GM18909 (cell line): Measurements from ENCODE around the gene MAP1B.
A peak's percentile ranks its signal among the peaks of the same experiment; 100 is the strongest.
"Not testable (repeated sequence)": the region's sequence is repeated elsewhere in the genome, so short reads cannot be mapped to it uniquely, and the experiment has no call there.

ENCODE experiments used
- ATAC-seq: cut with Tn5 transposase; IDR thresholded peaks from one replicate; pipeline ENCODE4 v1.9.1; 2021; ENCODE audit warnings: mild to moderate bottlenecking; ENCODE audit not compliant: unreplicated experiment, poor library complexity

MAP1B gene

DNA sequence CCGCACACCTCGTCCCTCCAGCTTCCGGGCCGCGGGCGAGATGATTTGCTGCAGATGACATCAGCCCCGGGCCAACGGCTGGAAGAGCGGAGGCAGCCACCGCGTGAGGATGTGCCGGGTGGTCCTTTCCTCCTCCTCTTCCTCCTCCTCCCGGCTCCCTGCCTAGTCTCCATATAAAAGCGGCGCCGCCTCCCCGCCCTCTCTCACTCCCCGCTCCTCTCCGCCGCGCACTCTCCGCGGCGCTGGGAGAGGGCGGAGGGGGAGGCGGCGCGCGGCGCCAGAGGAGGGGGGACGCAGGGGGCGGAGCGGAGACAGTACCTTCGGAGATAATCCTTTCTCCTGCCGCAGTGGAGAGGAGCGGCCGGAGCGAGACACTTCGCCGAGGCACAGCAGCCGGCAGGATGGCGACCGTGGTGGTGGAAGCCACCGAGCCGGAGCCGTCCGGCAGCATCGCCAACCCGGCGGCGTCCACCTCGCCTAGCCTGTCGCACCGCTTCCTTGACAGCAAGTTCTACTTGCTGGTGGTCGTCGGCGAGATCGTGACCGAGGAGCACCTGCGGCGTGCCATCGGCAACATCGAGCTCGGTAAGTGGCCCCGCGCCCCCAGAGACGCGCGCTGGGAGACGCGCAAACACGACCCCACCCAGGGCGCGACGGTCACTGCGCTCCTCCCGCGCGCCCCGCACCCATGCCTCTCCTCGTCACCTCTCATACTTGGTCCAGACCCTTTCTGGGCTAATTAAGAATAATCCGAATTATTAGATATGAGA is at the start of gene MAP1B:
TSS of gene MAP1B (plus strand) at position 345 of the 770 bp plus-strand sequence. CDS start at position 402, 57 bp downstream.
- peak; percentile 17 for ATAC-seq

DNA sequence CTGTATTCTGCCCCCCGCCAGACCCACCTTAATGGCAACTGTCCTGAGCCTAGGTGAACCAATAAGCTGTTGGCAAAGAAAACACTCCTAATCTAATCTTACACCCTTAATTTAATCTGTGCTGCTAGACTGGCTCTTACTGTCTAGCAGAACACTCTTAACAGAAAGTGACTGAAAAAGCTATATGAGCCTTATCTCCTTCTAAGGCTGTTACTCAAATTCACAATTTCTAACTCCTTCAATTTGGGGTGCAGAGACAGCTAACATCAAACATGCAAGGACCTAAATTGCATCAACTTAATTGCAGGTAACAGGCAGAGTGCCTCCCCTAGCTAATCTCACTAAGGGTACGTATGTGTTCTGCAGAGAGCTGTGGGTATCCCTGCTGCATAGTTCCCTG is 49.5 kb upstream of the MAP1B start:
- no peak for ATAC-seq

GRCh38 chr5:72063219-72063819 is 44.0 kb upstream of the MAP1B start:
- ATAC-seq, result no peak

DNA sequence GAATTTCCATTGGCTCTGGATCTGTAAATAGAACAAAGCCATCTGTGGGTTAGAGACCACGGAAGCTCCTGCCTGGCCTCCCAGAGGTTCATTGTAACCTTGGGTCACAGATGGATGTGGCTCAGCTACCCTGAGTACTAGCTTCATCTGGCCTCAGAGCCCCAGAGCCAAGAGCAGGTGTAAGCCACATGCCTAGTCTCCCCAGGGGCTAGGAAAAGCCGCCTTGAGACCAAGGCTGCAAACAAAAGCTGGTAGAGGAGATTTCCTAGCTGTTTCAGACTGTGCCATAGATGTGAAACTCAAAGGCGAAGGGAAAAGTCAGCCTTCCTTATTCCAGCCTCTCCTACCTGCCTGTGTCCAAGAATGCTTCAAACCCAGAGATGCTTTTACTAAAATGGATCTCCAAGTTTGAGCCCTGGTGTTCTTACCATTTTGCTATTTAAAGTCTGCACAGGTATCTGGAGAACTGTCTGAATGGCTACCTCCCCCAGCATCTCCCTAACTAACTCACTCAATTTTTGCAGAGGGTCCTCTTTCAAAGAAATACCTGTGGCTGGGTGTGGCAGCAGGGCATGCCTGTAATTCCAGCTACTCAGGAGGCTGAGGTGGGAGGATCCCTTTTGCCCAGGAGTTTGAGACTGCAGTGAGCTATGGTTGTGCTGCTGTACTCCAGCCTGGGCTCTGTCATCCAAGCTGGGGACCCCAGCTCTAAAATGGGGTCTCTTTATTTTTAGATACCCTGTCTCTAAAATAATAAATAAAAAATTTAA is 42.3 kb upstream of the MAP1B start:
- no peak for ATAC-seq

DNA sequence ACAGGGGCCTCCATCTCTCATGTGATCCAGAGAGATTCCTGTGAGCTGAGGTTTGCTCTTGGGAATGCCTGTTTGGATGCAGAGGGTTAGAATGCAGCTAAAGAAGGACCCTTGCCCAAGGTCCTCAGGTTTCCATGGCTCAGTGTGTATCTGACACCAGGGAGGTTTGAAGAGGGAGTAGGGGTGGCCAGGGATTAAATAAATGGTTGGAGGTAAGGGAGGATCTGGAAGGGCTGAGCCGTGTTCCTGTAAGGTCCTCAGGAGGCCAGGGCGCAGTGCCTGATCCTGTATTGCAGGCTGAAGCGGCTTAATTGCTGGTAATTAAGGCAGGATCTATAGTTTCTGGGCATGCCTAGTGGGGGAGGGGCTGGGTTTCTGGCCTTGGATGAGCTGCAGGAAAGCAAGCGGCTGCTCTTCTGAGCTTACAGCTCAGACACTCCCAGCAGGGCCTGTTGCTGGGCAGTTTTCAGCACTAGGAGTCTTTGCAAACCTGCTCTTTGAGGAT is 41.5 kb upstream of the MAP1B start:
- ATAC-seq, result no peak

DNA sequence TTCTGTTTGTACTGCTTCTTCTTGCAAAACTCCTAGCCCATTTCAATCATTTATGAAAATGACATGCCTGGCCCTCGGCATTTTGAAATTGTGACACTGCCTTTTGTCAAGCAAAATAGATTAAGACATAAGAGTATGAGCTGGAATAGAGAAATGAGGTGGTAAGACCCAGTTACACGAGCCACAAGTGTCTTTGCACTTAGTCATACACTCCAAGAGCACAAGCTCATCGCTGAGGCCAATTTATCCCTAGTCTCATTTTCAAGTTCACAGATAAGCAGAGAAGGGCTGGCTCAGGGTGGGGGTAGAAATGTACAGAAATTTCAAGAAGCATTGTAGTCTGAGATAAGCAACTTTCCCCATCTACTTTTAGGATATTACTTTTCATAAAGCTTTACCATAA is 40.6 kb upstream of the MAP1B start:
- ATAC-seq, result no peak

GRCh38 chr5:72067682-72068470 is 39.4 kb upstream of the MAP1B start:
- ATAC-seq, result no peak

DNA sequence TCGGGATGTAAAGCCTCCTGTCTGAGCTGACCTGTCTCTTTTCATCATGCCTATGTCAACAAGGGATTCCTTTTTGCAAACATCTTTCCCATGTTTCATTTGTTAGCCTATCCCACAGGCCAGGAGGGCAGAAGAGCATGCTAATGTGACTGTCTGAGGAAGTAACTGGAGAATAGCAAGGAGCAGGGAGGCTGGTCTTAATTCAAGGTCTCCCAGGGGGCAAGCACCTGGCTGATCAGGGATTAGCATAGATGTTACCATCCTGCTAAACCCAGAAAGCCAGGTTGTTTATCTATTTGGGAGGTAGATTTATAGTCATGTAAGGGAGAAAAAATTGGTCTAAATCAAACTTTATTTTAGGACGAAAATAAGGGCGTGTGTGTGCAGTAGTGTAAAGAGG is 36.7 kb upstream of the MAP1B start:
- no peak for ATAC-seq

GRCh38 chr5:72071906-72072305 is 35.4 kb upstream of the MAP1B start:
- no peak for ATAC-seq

GRCh38 chr5:72074251-72074650 is 33.0 kb upstream of the MAP1B start:
- ATAC-seq, result no peak

DNA sequence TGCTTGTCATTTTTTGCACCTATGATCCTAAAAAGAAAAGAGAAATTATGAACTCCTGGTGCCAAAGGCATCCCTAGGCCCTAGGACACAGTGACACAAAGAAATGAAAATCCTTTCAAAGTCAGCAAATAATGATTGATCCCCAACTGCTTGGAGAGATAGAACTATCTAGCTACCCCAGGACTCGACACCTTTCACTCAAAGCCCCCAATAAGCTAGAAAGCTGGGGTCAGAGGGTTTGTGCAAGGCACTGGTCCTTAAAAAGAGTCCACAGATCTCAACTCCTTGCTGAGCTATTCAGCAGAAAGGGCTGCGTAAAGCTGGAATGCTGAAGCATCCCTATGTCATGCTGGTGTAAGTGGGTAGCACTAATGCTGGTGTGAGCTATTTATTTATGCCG is 31.8 kb upstream of the MAP1B start:
- no peak for ATAC-seq

DNA sequence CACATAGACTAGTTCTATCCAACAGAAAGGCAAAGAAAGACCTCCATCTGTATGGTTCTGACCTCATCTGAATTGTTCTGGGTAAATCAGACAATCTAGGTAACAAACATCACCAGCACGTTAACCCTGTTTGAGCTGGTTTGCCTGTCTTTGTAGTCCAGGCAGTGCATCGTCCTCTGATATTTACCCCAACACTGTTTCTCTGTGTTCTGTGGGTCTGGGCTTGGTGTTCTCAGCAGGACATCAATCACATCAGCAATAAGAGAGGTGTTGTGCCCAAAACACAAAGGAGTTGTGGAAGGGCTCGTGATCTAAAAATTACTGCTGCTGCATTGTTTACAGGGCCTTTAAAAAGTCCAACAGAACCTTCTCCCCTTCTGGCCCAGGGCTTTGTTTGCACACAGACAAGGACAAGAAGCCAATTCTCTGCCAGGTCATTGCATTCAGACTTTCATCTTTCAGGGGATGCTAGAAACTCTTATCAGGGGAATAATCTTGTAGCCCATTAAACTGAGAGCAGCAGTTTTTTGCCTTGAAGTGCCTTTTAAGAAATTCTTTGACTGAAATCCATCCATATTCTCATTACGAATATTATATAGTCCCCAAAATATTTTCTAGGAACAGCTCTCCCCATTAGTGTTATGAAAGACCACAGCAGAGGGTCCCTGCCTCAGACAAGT is 30.5 kb upstream of the MAP1B start:
- ATAC-seq, result no peak

GRCh38 chr5:72077390-72077789 is 29.9 kb upstream of the MAP1B start:
- no peak for ATAC-seq

DNA sequence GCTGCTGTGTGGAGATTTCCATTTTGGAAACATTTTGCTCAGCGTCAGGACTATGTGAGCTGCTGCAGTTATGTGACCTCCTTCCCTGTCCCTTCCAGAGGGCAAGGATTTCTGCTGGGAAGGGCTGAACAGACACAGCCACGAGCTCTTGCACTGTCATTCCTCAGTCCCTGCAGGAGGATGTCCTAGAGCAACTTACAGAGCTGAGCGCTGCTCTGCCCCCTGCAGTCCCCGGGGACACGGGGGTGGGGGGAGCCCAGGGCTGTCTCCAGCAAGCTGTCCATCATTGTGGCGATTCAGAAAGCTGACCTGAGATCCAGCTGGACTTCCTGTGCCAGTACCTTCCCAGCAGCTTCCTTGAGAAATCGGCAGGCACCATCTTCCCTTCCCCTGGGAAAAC is 28.0 kb upstream of the MAP1B start:
- ATAC-seq, result no peak

GRCh38 chr5:72082048-72082447 is 25.2 kb upstream of the MAP1B start:
- no peak for ATAC-seq

GRCh38 chr5:72084876-72085275 is 22.4 kb upstream of the MAP1B start:
- no peak for ATAC-seq

- no peak for ATAC-seq
These were observed 22.0 kb upstream of the MAP1B start for GRCh38 chr5:72085319-72085718.

DNA sequence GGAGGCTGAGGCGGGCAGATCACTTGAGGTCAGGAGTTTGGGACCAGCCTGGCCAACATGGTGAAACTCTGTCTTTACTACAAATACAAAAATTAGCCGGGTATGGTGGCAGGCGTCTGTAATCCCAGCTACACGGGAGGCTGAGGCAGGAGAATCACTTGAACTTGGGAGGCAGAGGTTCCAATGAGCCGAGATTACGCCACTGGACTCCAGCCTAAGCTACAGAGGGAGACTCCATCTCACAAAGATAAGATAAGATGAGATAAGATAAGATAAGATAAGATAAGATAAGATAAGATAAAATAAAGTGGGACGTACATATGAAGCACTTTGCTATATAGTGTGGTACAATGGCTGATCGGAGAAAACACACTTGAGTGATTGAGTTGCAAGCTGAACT is 17.6 kb upstream of the MAP1B start:
- ATAC-seq, result not testable (repeated sequence)

DNA sequence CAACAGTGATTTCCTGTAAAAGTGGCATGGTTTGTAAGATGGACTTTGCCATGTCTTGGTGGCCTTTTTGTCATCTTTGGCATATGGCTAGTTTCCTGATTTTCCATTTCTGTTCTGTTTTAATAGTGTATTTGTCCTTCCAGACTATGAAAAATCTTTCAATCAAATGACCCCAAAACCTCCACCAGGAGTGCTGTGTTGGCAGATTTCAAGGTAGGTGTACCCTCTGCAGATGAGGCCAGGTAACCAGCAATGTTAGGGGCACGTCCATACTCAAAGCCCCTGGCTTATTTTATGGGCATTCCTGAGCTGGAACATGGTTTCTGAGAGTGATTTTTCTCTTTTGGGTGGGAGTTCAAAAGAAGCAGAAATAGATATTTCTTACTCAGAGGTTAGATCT is 15.2 kb upstream of the MAP1B start:
- no peak for ATAC-seq

GRCh38 chr5:72093217-72093616 is 14.1 kb upstream of the MAP1B start:
- ATAC-seq, result no peak
